ENCODE measurements around the gene CCDC186.

CCDC186 gene

DNA sequence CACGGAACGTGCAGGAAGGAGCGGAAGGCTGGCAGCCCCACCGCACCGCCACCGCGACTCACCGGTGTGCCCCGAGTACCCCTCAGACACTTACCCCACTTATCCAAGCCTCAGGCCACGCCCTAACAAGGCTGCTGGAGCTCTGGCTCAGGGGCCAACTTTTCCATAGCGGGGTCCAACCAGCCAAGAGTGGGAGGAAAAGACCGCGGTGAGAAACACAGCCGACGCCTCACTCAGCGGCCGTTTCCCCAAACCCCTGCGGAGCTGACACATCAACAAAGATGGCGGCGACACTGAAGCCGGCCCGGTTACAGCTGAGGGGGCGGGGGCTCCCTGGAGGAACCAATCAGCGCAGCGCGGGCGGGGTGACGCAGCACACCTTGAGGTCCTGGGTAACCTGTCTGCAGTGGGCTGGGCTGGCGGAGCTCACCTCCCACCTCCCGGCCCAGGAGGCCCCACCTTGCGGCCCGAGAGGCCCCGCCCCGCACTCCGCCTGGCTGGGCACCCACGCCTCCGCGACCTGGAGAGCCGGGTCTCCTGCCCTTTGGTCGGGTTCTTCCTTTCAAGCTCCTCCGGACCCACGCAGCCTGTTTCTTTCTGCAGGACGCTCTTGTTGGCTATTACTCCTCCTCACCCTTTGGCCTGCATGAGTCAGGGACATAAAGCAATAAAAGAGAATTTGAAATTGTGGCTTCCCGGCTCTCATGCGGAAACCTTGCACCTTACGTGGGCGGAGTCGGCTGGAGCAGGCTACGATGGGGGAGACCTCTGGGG is at the start of gene CCDC186:
Gene CCDC186, minus strand, starts transcription at position 283 of the 774 bp plus-strand sequence. CDS start 10,935 bp downstream, outside the sequence.
- DNase-seq (ENCODE audit: low read depth): no peak

DNA sequence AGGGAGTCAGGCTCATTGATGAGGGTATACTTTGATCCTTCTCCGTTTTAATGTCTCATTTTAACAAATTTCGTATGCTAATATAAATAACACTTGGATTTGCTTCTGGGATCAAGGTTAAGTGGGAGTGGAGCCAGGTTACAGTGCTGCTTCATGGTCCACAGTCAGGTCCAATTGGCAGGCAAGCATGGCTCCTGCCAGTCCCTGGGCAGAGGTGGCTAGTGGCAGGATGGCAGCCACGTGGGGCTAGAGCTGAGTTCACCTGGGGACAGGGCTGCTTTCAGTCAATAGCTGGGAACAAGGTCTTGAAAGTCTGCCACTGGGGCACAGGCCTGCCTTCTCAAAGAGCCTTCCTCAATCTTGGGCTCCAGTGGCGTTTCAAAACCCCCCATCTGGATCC is 49.1 kb upstream of the CCDC186 start:
- no peak for DNase-seq (ENCODE audit: low read depth)

DNA sequence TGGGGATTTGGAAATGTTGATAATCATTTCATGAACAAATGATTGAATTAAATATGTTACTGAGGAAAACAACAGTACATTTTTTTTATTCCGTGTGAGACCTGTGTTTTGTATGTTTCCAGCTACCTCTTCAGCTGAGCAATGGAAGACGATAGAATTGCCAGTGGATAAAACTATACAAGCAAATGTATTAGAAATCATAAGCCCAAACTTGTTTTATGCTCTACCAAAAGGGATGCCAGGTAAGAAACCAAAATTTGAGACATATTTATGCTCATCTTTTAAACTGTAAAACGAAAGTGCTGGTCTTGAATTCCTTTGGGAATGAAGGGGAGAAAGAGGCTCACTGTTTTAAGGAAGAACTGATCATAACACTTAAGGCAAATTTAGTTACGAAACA is 47.2 kb upstream of the CCDC186 start:
- no peak for DNase-seq (ENCODE audit: low read depth)

DNA sequence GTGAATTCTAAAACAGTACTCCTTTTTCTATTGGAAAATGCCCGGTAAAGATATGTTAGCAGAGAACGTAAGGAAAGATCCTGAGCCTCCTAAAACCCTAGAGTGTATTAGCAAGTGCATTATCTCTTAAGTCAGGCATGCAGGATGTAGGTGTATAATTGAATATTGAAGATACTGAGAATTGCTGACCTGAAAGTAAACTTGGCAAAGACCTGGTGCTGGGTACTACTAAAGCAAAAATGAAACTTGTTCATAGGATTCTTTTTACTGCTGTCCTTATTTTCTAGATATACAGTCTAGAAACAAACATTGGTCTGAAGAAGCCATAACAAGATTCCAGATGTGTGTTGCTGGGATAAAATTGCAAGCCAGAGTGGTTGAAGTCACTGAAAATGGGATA is 46.3 kb upstream of the CCDC186 start:
- no peak for DNase-seq (ENCODE audit: low read depth)

DNA sequence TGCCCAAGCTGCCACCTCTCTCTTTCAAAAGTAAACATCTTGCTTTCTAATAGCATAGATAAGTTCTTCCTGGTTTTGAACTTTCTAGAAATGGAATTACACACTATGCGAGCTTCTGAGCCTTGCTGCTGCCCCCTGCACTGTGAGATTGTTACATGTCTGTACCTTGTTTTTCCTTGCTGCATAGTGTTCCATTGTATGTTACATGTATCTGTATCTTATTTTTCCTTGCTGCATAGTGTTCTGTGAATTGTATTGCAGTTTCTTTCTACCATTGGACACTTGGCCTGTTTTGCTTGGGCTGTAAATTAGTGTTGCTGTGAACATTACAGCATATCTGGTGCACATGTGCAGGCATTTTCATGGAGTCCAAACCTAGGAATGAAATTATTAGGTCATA is 41.0 kb upstream of the CCDC186 start:
- DNase-seq (ENCODE audit: low read depth): no peak

DNA sequence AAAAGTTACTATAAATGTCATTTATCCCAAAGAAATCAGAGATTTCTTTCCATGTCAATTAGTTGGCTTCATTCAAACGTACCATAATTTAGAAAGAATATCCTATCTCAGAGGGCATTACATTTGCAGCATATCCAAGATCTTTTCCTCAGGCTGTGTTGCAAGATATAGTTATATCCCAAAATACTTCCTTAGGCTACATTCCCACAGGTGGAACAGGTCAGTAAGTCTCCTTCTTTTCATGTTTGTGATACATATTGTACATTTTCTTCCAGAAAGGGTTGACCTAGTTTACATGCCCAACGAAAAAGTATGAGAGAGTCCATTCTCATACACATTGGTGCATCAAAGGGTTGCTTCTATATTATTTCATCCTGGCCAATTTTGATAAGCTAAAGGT is 38.1 kb upstream of the CCDC186 start:
- DNase-seq (ENCODE audit: low read depth): no peak

DNA sequence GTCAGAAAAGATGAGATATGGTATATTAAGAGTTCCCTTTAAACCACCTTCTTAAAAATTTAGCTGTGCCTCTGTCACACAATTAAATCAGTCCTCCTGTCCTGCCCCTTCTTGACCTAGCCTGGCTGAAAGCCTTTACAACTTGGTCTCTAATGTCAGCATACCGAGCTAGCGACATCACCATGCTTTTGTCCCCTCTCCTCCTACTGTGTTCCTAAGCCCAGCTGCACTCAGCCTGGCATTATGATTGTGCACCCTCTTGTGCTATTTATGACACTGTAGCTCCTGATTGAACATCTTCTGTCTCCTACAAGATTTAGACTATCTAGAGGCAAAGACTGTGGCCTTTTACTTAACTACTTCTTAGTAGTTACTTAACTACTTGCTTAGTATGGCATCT is 34.3 kb upstream of the CCDC186 start:
- DNase-seq (ENCODE audit: low read depth): no peak

DNA sequence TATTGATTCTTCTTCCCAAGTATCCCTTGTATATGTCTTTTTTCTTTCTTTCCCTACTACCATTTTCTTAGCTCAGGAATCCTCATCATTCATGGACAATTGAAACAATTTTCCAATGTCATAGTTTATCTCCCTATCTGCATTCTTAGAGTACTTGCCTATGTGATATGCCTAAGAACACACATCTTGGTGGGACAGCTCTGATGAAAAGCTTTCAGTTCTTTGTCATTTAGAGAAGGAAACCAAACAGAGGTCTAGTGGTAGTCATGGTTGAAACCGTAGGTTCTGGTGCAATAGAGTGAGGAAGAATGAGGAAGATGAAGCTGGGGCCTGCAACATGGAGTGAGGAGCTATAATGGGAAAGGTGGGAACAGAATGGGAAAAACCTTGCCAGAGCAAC is 33.3 kb upstream of the CCDC186 start:
- no peak for DNase-seq (ENCODE audit: low read depth)

DNA sequence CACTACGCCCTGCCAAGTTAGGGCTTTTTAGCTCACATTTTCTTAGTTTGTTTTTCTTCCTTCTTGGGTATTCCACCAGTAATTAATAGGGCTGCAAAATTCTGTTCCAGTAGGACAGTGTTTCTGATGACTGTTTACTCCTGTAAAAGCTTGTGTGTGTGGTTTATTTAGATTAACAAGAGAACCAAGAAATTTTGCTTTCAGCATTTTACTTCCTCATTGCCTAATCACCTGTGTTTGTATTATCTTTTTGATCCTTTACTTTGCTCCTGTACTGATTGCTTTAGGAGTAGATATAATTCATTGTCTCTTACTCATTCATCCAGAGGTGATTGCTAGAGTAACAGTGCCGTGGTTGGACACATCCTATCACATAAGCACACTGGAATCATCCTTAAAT is 32.9 kb upstream of the CCDC186 start:
- no peak for DNase-seq (ENCODE audit: low read depth)

DNA sequence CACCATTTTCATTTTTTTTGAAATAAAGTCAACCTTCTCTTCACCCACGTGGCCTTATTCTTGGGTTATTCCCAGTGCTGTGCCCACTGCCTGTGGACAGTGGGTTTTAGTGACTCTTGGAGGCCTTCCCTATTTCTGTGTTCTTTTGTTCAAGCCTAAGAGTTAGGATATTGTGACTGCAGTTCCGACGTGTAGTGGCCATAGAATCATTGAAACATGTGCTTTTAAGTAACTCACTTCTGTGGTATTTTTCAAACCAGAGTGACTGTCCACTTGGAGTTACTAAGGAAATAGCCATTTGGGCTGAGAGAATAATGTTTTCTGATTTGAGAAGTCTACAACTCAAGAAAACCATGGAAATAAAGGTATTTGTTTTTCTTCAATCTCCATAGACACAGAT is 28.8 kb upstream of the CCDC186 start:
- DNase-seq (ENCODE audit: low read depth): no peak

DNA sequence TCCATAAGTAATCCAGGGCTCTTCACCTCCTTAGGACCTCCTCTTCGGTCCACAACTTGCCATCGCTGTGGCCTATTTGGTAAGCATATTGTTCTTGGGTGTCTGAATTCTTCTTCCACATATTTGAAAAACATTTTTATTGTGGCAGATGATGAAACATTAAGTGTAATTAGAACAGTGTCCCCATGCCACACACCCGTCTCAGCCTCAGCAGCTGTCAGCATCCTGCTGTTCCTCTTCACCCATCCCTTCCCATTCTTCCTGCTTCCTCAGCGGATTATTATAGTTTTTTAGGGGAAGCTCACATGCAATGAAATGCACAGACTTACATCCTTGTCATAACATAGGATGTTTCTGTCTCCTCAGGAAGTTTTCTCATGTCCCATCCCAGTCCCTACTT is 25.2 kb upstream of the CCDC186 start:
- no peak for DNase-seq (ENCODE audit: low read depth)

DNA sequence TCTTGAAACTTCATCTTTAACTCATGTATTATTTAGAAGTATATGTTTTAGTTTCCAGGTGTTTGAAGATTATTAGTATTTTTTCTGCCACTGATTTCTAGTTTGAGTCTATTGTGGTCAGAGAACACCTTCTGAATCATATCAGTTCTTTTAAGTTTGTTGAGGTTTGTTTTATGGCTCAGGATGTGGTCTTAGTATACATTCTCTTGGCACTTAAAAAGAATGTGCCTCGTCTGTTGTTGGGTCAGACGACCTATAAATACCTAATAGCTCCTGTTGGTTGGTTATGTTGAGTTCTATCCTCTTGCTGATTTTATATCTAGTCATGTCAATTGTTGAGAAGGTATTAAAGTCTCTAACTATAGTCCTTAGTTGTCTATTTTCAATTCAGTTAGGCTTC is 21.1 kb upstream of the CCDC186 start:
- DNase-seq (ENCODE audit: low read depth): no peak

DNA sequence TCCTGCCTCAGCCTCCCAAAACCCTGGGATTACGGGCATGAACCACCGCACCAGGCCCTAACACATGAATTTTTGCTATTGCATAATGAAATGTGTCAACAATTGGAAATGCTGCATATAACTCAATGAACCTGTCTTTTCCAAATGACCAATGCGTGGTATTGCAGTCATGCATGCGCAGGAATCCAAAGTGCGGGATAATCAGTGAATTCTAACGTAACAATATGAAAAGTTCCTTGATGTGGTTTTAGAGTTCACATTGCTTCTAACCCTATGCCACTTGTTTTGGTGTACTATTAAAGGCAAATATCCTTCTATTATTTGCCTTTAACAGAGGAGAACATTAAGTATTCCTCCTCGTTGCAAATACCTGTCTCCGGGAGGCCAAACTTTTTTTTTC is 15.7 kb upstream of the CCDC186 start:
- DNase-seq (ENCODE audit: low read depth): no peak

DNA sequence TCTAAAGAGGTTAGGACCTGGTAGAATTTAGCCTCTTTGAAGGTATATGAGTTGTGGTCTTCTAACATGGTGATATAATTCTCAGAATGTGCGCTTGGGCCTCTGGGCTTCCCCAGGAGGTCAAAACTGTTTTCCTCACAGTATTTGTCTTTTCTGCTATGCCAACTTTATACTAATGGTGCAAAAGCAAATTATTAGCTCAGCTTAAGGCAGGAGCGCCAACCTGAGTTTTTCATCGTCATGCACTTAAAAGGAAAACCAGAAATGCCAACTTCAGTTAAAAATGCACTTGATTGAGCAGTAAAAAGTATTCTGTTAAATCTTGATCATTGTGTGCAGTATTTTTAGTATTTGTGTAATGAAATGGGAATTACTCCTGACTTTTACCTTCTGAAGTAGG is 14.9 kb upstream of the CCDC186 start:
- no peak for DNase-seq (ENCODE audit: low read depth)

DNA sequence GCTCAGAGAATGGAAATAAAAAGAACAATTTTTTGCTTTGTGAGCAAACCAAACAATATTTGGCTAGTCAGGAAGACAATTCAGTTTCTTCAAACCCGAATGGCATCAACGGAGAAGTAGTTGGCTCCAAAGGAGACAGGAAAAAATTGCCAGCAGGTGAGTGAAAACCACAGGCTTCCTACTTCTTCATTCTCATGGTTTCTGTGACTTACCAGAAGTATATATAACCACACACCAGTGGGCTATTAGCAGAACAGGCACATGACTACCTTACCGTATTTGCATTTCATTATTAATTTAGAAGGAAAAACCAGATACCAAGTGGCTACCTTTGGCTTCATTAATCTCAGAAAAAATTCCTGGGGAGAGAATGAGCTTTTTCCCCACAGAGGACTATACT is 14.0 kb upstream of the CCDC186 start:
- no peak for DNase-seq (ENCODE audit: low read depth)

DNA sequence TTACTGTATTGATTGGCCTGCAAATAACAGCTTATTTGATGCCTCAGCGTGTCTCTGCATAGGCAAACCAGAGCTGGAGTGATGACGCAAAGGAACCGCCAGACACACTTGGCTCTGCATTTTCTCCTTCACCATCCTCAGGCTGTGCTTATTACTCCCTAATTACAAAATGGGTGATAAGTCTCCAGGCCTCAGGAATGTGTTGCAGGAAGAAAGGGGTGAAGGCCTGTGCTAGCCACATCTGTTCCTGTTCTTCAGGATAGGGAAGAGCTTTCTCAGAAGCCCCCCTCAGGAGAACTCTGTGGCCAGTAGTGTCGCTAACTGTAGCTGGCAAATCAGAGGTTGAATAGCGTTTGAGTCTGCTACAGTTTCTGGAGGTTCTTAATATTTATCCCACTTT is 10.3 kb upstream of the CCDC186 start:
- DNase-seq (ENCODE audit: low read depth): no peak

DNA sequence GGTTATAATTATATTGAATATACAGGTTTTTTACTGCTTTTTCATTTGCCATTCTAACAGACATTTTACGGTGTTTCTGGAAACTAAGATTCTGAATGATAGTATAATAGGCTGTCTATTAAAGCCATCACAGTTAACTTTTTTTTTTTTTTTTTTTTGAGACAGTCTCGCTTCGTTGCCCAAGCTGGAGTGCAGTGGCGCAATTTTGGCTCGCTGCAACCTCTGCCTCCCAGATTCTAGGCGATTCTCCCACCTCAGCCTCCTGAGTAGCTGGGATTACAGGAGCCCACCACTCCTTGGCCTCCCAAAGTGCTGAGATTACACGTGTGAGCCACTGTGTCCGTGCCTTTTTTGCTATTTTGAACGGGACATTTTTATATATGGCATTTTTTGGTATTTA is 9.6 kb upstream of the CCDC186 start:
- no peak for DNase-seq (ENCODE audit: low read depth)

DNA sequence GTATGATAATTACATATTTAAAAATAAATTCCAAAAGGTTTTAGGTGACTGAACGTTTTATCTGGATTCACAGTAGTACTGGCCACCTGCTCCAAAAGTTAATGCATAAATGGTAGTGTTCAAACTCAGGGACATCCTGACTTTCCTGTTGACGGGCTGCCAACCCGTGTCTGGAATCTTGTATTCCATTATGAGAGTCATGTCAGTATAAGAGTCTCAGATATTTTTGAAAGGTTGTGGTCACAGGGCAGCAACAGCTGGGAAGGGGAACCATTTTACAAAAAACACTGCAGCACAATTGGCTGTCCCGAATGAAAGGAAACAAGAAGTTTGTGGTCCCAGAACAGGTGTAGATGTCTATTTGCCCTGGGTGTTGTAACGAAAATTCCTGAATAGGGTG is 8.0 kb upstream of the CCDC186 start:
- DNase-seq (ENCODE audit: low read depth): no peak

DNA sequence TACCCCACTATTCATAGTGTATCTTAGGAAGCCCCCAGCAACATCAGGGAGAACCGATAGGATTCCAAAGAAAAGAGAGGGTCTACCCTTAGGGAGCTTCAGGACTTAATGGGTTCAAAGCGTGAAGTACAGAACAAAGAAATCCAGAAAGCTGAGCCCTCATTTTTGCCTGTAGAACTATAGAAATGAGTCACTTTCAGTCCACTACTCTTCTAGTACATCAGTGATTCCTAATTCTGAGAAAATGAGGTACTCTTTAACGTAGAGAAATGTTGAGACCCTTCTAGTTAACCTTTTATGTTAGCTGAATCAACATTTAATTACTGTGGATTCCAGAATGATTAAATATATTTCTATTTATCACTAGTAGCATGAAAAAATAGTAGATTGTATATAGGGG is 6.9 kb upstream of the CCDC186 start:
- no peak for DNase-seq (ENCODE audit: low read depth)

DNA sequence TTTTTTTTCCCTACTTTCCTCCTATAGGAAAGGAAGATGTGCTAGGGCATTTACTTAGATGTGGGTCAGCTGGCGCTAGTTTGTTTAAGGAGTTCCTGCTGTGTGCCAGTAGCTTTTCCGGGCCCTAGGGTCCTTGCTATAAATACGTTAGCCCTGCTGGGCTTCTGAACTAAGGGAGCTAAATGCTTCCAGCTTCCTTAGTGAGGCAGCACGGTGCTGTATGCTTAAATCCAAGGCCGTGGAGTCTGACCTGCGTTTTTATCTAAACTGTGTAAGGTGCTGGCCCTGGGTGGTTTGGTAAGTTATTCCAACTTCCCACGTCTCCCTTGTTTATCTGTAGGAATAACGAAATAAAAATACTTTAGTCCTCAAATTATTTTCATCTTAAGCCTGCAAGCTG is 5.7 kb upstream of the CCDC186 start:
- no peak for DNase-seq (ENCODE audit: low read depth)

DNA sequence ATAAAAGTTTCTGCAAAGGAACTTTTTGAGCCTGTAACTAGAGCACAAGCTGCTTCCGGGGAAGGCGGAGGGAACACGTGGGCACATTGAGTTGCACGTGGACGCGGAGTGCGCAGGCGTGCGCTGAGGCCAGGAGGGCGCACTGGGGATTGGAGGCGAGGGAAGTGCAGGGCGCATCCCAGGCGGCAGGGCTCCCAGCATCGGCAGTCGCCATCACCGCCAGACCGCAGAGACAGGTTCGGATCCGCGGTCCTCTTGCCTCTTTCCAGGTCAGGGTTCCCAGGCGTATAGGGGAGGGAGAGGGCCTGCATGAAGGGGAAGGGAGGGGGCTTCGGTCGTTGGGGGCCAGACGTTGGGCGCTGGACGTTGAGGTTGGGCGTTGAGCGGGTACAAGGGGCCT is 5.1 kb upstream of the CCDC186 start, which contains the start of gene TDRD1:
Gene TDRD1, plus strand, starts transcription at position 206 of the 400 bp plus-strand sequence. CDS start 8,479 bp downstream, outside the sequence.
- DNase-seq (ENCODE audit: low read depth): no peak

DNA sequence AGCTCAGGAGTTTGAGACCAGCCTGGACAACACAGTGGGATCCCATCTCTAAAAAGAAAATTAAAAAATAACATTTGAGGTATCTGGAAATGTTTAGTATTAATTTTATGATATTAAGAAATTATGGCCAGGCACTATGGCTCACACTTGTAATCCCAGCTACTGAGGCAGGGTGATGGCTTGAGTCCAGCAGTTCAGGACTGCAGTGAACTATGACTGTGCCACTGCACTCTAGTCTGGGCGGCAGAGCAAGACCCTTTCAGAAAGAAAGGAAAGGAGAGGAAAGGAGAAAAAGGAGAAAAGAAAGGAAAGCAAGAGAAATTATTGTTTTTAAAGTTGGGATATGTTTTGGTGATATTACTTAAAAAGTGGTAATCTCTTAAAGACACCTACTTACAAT is 2.5 kb upstream of the CCDC186 start:
- no peak for DNase-seq (ENCODE audit: low read depth)

DNA sequence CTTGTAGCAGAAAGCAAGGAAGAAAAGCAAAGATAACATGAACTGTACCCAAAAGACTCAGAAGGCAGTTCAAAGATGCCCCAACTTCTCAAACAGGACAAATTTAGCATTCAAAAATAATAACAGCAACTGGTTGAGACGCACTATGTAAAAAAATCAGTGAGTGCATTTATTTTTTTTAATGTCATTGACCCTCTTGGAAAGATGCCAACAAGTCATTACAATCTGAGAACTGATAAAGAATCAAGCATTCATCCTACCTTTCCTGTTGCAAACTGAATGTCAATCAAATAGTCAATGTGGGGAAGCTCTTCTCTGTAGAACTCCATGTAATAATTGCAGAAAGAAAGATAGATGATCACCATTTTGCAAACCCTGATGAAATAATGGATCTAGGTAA is 1.7 kb upstream of the CCDC186 start:
- DNase-seq (ENCODE audit: low read depth): no peak

DNA sequence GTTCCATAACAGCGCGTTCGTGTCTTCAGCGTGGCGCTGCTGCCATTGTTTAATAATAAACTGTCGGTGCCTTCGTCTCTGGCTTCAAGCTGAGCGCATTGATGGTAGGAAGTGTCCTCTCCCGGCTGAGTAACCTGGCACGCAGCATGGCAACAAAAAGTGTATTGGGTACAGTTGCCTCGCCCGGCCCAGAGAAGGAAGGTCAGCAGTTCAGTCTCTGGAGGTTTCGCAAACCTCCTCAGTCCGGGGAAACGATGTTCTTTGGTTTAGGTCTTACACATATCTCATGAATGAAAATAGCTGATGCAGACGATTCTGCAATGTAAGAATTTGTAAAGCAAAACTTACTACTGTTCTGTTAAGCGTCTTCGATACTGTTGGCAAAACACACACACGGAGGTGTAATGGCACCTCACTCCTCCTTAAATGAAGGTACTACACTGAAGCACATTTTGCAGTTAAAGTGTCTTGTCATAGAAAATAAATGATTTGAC is 739 bp upstream of the CCDC186 start:
- DNase-seq (ENCODE audit: low read depth): no peak
